H1 (cell line): Measurements from ENCODE around the gene VSIR. TPM values are rescaled to one million over a fixed set of nuclear protein-coding genes. Genes with fewer than 3 reads are reported as not detected.

Source experiments
- BRCA1 ChIP-seq: IDR thresholded peaks from 2 replicates; pipeline ENCODE4 v1.6.1; 2012; ENCODE audit warnings: low read depth, low read length, improper control_type of control experiment
- NRF1 ChIP-seq: IDR thresholded peaks from 2 replicates; pipeline ENCODE4 v1.6.1; 2011; ENCODE audit warnings: mild to moderate bottlenecking, low read depth, low read length, improper control_type of control experiment
- polyA plus RNA-seq, 7 experiments: library from polyadenylated mRNA; depleted of rRNA in 3 of 7; stranded (reverse) in 5 of 7; unstranded in 2 of 7; fragments of >200 nt in 5 of 7; fragments of 200-250 nt in 2 of 7; gene quantifications; 1 replicate in 5 of 7; 2 replicates in 1 of 7; 4 replicates in 1 of 7; pipeline versions ENCODE4 v1.2.1 to v1.2.3, GENCODE V29; 2011 to 2013; ENCODE audit warnings: missing spikeins in 2 of 7, mixed read lengths in 2 of 7
- total RNA-seq: library from RNA; stranded (reverse); fragmentation: NEBNext Ultra II Directional; extraction: Animal tissue kit (Norgen Biotek cat#: 25700); gene quantifications from 2 replicates; pipeline ENCODE4 v1.2.1, GENCODE V29; 2021

The VSIR gene
- total and polyA plus RNA-seq, 2 of the 8 experiments (the other 6 are each of a cell fraction or from before 2014, with no cell fraction given): 0.33 TPM; not detected in 1

GRCh38 chr10:71701496-71702132, 71.7 kb downstream of the VSIR start (continued):
- TF ChIP-seq NRF1: no peak
- TF ChIP-seq BRCA1: no peak
